GM11168 (cell line): Measurements from ENCODE around the gene EIF4B.

Experiments
- in situ Hi-C: fragments of 300-500 bp; cut with MboI; formaldehyde crosslinking; loops from one replicate; pipeline ENCODE4 v1.12.0; 2022; ENCODE audit warnings: low sequenced_read_pairs; ENCODE audit not compliant: unreplicated experiment

EIF4B gene

GRCh38 chr12:53067074-53067992 lies 61.1 kb downstream of the EIF4B start:
- in situ Hi-C loops = no loop called here

GRCh38 chr12:53067993-53068770 lies 61.9 kb downstream of the EIF4B start:
- in situ Hi-C loops = no loop called here

- in situ Hi-C loops = no loop called here
Measured at GRCh38 chr12:53068811-53069585, 62.7 kb downstream of the EIF4B start.

GRCh38 chr12:53069621-53070410 lies 63.6 kb downstream of the EIF4B start:
- in situ Hi-C loops = no loop called here

GRCh38 chr12:53070877-53071492 lies 64.7 kb downstream of the EIF4B start:
- in situ Hi-C loops = no loop called here

GRCh38 chr12:53071591-53072551 lies 65.6 kb downstream of the EIF4B start:
- in situ Hi-C loops = no loop called here

GRCh38 chr12:53073881-53074280 lies 67.6 kb downstream of the EIF4B start:
- in situ Hi-C loops = no loop called here

GRCh38 chr12:53074283-53074998 lies 68.2 kb downstream of the EIF4B start:
- in situ Hi-C loops = no loop called here

GRCh38 chr12:53074999-53075370 lies 68.7 kb downstream of the EIF4B start:
- in situ Hi-C loops = no loop called here

- in situ Hi-C loops = no loop called here
Measured at GRCh38 chr12:53076461-53076860, 70.2 kb downstream of the EIF4B start.

- in situ Hi-C loops = no loop called here
Measured at GRCh38 chr12:53077030-53077429, 70.8 kb downstream of the EIF4B start.

- in situ Hi-C loops = no loop called here
Measured at GRCh38 chr12:53078425-53079225, 72.4 kb downstream of the EIF4B start.

GRCh38 chr12:53079226-53080117 lies 73.2 kb downstream of the EIF4B start, which contains the start of gene SPRYD3:
Gene SPRYD3, minus strand, starts transcription at chr12:53079390. Its CDS starts 57 bp downstream, at chr12:53079333.
- in situ Hi-C loops = no loop called here

- in situ Hi-C loops = no loop called here
Measured at GRCh38 chr12:53082637-53083175, 76.5 kb downstream of the EIF4B start.

GRCh38 chr12:53086361-53086760 lies 80.1 kb downstream of the EIF4B start:
- in situ Hi-C loops = no loop called here

GRCh38 chr12:53090105-53090504 lies 83.8 kb downstream of the EIF4B start:
- in situ Hi-C loops = no loop called here
